Measurements from ENCODE around the gene SMPD1. TPM values are rescaled to one million over a fixed set of nuclear protein-coding genes. Genes with fewer than 3 reads are reported as not detected.

SMPD1 gene
- total RNA-seq, 1 donor from 2014 or later = 17.7 TPM

GRCh38 chr11:6411594-6412031 is 21.3 kb downstream of the SMPD1 start:
- H3K4me1 Mint-ChIP-seq = peaks cover 19% of the 10 kb centered on the region
- H3K27ac Mint-ChIP-seq (ENCODE audit: unreplicated experiment) = no peak overlapping the region
- no peaks in the 10 kb centered on the region for H3K27me3 Mint-ChIP-seq (ENCODE audit: low read depth)
- H3K9me3 Mint-ChIP-seq = no peaks in the 10 kb centered on the region
- no peak overlapping the region for H3K4me3 Mint-ChIP-seq
- TF ChIP-seq CTCF (conservative IDR thresholded peaks at IDR 0.05) = no peak
- H3K36me3 Mint-ChIP-seq (ENCODE audit: low read depth) = peaks cover 6% of the 10 kb centered on the region
- no peak for DNase-seq (ENCODE audit: low read depth, low spot score)

- no peak for DNase-seq (ENCODE audit: low read depth, low spot score)
- Mint-ChIP-seq H3K36me3 (ENCODE audit: low read depth) (peaks cover 3% of the 10 kb centered on the region), H3K9me3 (no peaks in the 10 kb centered on the region), H3K4me3 (no peak overlapping the region), H3K27ac (ENCODE audit: unreplicated experiment) (no peak overlapping the region), H3K4me1 (peaks cover 11% of the 10 kb centered on the region), H3K27me3 (ENCODE audit: low read depth) (no peaks in the 10 kb centered on the region)
- no peak for TF ChIP-seq CTCF (conservative IDR thresholded peaks at IDR 0.05)
Measured at GRCh38 chr11:6413791-6414201, 23.5 kb downstream of the SMPD1 start.

DNA sequence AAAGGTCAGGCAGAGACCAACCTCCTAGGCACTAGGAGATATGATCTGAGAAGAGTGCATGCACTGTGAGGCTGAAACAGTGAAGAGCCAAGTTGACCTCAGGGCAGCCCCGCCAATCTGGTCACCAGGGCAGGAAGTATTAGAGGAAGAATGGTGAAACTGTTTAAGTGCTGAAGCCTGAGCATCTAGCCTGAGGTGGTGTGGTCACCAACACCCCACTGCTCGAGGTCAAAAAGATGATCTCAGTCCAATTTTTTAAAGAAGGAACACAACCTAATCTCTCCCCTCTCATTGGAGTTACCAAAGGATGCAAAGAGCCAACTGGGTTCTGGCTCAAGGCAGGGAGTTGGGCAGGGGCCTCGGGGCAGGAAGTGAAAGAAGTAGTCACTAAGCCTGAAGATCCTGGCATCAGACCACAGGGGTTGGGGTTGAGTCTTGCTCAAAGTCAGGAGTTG is 24.6 kb downstream of the SMPD1 start:
- Mint-ChIP-seq H3K36me3 (ENCODE audit: low read depth) (peaks cover 3% of the 10 kb centered on the region), H3K4me3 (no peak overlapping the region), H3K27ac (ENCODE audit: unreplicated experiment) (no peak overlapping the region), H3K27me3 (ENCODE audit: low read depth) (no peaks in the 10 kb centered on the region), H3K4me1 (peaks cover 16% of the 10 kb centered on the region), H3K9me3 (no peaks in the 10 kb centered on the region)
- no peak for TF ChIP-seq CTCF (conservative IDR thresholded peaks at IDR 0.05)
- DNase-seq (ENCODE audit: low read depth, low spot score) = no peak

DNA sequence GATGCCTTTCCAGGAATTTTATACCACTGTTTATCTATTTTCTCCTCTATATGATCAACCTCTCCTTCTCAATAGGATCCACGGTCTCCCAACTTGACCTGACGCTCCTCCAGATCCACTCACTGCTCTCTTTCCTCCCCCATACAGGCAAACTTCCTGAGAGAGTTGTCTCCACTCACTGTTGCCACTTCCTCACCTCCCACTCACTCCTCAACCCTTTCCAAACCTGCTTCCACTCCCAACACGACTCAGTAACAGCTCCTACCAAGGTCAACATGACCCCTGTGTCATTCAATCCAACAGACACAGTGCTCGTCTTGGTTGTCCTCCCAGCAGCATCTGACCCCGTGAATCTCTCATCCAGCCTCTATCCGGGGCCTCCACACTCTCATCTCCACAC is 25.5 kb downstream of the SMPD1 start:
- no peak overlapping the region for H3K27ac Mint-ChIP-seq (ENCODE audit: unreplicated experiment)
- no peak for TF ChIP-seq CTCF (conservative IDR thresholded peaks at IDR 0.05)
- no peak overlapping the region for H3K4me3 Mint-ChIP-seq
- H3K27me3 Mint-ChIP-seq (ENCODE audit: low read depth) = peaks cover under 1% of the 10 kb centered on the region
- H3K4me1 Mint-ChIP-seq = peaks cover 16% of the 10 kb centered on the region
- no peaks in the 10 kb centered on the region for H3K9me3 Mint-ChIP-seq
- no peaks in the 10 kb centered on the region for H3K36me3 Mint-ChIP-seq (ENCODE audit: low read depth)
- DNase-seq (ENCODE audit: low read depth, low spot score) = no peak

DNA sequence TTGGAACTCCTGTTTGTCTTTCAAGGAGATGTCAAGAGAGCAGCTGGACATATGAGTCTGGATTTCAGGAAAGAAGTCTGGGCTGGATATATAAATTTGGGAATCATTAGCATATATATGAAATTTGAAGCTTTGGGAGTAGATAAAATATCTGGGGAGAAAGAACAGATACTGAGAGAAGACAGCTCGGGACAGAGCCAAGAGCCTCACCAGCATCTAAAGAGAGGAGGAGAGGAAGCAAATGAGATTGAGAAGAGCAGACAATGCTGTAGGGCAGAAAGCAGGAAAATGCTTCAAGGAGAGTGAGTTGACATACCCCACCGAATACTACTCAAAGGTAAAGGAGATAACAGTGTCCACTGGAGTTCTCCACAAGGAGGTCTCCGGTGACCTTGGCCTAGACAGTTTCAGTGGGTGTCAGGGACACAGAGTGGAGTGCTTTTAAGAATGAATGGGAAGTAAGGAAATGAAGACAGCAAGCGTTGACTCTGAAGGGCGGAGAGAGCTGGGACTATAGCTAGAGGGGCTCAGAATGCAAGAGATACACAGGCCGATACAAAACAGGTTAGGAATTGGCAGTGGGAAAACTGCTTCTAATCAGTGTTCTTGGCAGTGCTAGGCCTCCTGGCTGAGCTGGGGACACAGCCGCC is 27.8 kb downstream of the SMPD1 start:
- DNase-seq (ENCODE audit: low read depth, low spot score) = no peak
- H3K27me3 Mint-ChIP-seq (ENCODE audit: low read depth) = peaks cover 7% of the 10 kb centered on the region
- no peaks in the 10 kb centered on the region for H3K9me3 Mint-ChIP-seq
- no peak overlapping the region for H3K27ac Mint-ChIP-seq (ENCODE audit: unreplicated experiment)
- peaks cover 8% of the 10 kb centered on the region for H3K4me1 Mint-ChIP-seq
- TF ChIP-seq CTCF (conservative IDR thresholded peaks at IDR 0.05) = no peak
- no peaks in the 10 kb centered on the region for H3K36me3 Mint-ChIP-seq (ENCODE audit: low read depth)
- no peak overlapping the region for H3K4me3 Mint-ChIP-seq
